ENCODE results near the gene SORCS1. TPM values are rescaled to one million over a fixed set of nuclear protein-coding genes. Genes with fewer than 3 reads are reported as not detected.

Gene SORCS1
- total and polyA plus RNA-seq, 2 donors (not counting 1 experiment from before 2014, with no cell fraction given) = not detected

- H3K27ac Mint-ChIP-seq = no peak overlapping the region
- no peak overlapping the region for H3K9ac ChIP-seq (ENCODE audit: low read length)
- H3K4me1 Mint-ChIP-seq = no peaks in the 10 kb centered on the region
- POLR2A ChIA-PET = no interaction called here
- DNase-seq (no peak), ATAC-seq (ENCODE audit: low read depth) (no peak)
- no peak overlapping the region for H3K4me2 ChIP-seq (replicated peaks; ENCODE audit: low read depth, low read length, poor library complexity, severe bottlenecking)
- H3K4me1 ChIP-seq (ENCODE audit: control insufficient read depth in 2 of 2, insufficient read depth in 2 of 2, low read length in 2 of 2) = no peaks in the 10 kb centered on the region
- TF ChIP-seq EZH2 (IDR thresholded peaks at IDR 0.05; ENCODE audit: borderline replicate concordance, insufficient read depth, low read depth, low read length, poor library complexity, severe bottlenecking) = no peak
- no peak for TF ChIP-seq CTCF (IDR thresholded peaks at IDR 0.05)
- intact Hi-C loops (cut with micrococcal nuclease) = no loop called here
- H3K4me3 ChIP-seq (ENCODE audit: control extremely low read depth in 1 of 5, extremely low read depth in 1 of 5, insufficient read depth in 1 of 5, low read depth in 2 of 5, low read length in 4 of 5) = no peak overlapping the region
- no peaks in the 10 kb centered on the region for H3K36me3 ChIP-seq (replicated peaks in 1 of 2; ENCODE audit: control extremely low read depth in 1 of 2, control insufficient read depth in 1 of 2, extremely low read depth in 1 of 2, insufficient read depth in 2 of 2, low read length in 1 of 2)
- H3K79me2 ChIP-seq (ENCODE audit: control insufficient read depth, insufficient read depth, low read length) = no peaks in the 10 kb centered on the region
- H3K27me3 Mint-ChIP-seq = no peaks in the 10 kb centered on the region
- no peaks in the 10 kb centered on the region for H3K27me3 ChIP-seq (replicated peaks in 1 of 4; ENCODE audit: control extremely low read depth in 1 of 4, control insufficient read depth in 3 of 4, insufficient read depth in 4 of 4, low read length in 3 of 4)
- no peak overlapping the region for H2AFZ ChIP-seq (ENCODE audit: insufficient read depth, low read depth, low read length, poor library complexity, severe bottlenecking)
- CTCF ChIA-PET = no interaction called here
- no peaks in the 10 kb centered on the region for H3K9me3 Mint-ChIP-seq (ENCODE audit: insufficient read depth)
- no CpG with 5 or more reads among the region's 3 CpGs for WGBS (ENCODE audit: insufficient coverage)
- H3K9me3 ChIP-seq (ENCODE audit: control extremely low read depth in 1 of 3, control insufficient read depth in 2 of 3, insufficient read depth in 1 of 3, low read length in 2 of 3) = peaks cover 0 to 3% (median 0%) of the 10 kb centered on the region in 3 donors
- H4K20me1 ChIP-seq (ENCODE audit: control insufficient read depth, insufficient read depth, low read length, poor library complexity, severe bottlenecking) = no peaks in the 10 kb centered on the region
- H3K27ac ChIP-seq (ENCODE audit: low read length in 2 of 2) = no peak overlapping the region
- no peak overlapping the region for H3K4me3 Mint-ChIP-seq
Measured at GRCh38 chr10:106815427-106816043, 349.0 kb downstream of the SORCS1 start.

GRCh38 chr10:106804992-106805582 is 359.4 kb downstream of the SORCS1 start:
- no peak for ATAC-seq (ENCODE audit: low read depth)
- Histone ChIP-seq H3K36me3 (replicated peaks in 1 of 2; ENCODE audit: control extremely low read depth in 1 of 2, control insufficient read depth in 1 of 2, extremely low read depth in 1 of 2, insufficient read depth in 2 of 2, low read length in 1 of 2) (no peaks in the 10 kb centered on the region), H4K20me1 (ENCODE audit: control insufficient read depth, insufficient read depth, low read length, poor library complexity, severe bottlenecking) (no peaks in the 10 kb centered on the region), H3K4me3 (ENCODE audit: control extremely low read depth in 1 of 5, extremely low read depth in 1 of 5, insufficient read depth in 1 of 5, low read depth in 2 of 5, low read length in 4 of 5) (no peak overlapping the region), H3K4me1 (ENCODE audit: control insufficient read depth in 2 of 2, insufficient read depth in 2 of 2, low read length in 2 of 2) (no peaks in the 10 kb centered on the region), H2AFZ (ENCODE audit: insufficient read depth, low read depth, low read length, poor library complexity, severe bottlenecking) (no peak overlapping the region), H3K27ac (ENCODE audit: low read length in 2 of 2) (no peak overlapping the region), H3K27me3 (replicated peaks in 1 of 4; ENCODE audit: control extremely low read depth in 1 of 4, control insufficient read depth in 3 of 4, insufficient read depth in 4 of 4, low read length in 3 of 4) (no peaks in the 10 kb centered on the region), H3K4me2 (replicated peaks; ENCODE audit: low read depth, low read length, poor library complexity, severe bottlenecking) (no peak overlapping the region), H3K79me2 (ENCODE audit: control insufficient read depth, insufficient read depth, low read length) (no peaks in the 10 kb centered on the region), H3K9me3 (ENCODE audit: control extremely low read depth in 1 of 3, control insufficient read depth in 2 of 3, insufficient read depth in 1 of 3, low read length in 2 of 3) (no peaks in the 10 kb centered on the region), H3K9ac (ENCODE audit: low read length) (no peak overlapping the region)
- ChIA-PET POLR2A (no interaction called here), CTCF (no interaction called here)
- no CpG with 5 or more reads among the region's 1 CpG for WGBS (ENCODE audit: insufficient coverage)
- Mint-ChIP-seq H3K27me3 (no peaks in the 10 kb centered on the region), H3K4me3 (no peak overlapping the region), H3K9me3 (ENCODE audit: insufficient read depth) (no peaks in the 10 kb centered on the region), H3K27ac (no peak overlapping the region), H3K4me1 (no peaks in the 10 kb centered on the region)
- TF ChIP-seq EZH2 (IDR thresholded peaks at IDR 0.05; ENCODE audit: borderline replicate concordance, insufficient read depth, low read depth, low read length, poor library complexity, severe bottlenecking) = no peak
- no peak for TF ChIP-seq CTCF (IDR thresholded peaks at IDR 0.05)
- intact Hi-C loops (cut with micrococcal nuclease) = no loop called here
- DNase-seq = no peak
